GM21619 (cell line): ENCODE results near the gene SSH2.
A peak's percentile ranks its signal among the peaks of the same experiment; 100 is the strongest.

Experiments
- ATAC-seq: cut with Tn5 transposase; IDR thresholded peaks from one replicate; pipeline ENCODE4 v1.9.1; 2021; ENCODE audit not compliant: unreplicated experiment

Gene SSH2

DNA sequence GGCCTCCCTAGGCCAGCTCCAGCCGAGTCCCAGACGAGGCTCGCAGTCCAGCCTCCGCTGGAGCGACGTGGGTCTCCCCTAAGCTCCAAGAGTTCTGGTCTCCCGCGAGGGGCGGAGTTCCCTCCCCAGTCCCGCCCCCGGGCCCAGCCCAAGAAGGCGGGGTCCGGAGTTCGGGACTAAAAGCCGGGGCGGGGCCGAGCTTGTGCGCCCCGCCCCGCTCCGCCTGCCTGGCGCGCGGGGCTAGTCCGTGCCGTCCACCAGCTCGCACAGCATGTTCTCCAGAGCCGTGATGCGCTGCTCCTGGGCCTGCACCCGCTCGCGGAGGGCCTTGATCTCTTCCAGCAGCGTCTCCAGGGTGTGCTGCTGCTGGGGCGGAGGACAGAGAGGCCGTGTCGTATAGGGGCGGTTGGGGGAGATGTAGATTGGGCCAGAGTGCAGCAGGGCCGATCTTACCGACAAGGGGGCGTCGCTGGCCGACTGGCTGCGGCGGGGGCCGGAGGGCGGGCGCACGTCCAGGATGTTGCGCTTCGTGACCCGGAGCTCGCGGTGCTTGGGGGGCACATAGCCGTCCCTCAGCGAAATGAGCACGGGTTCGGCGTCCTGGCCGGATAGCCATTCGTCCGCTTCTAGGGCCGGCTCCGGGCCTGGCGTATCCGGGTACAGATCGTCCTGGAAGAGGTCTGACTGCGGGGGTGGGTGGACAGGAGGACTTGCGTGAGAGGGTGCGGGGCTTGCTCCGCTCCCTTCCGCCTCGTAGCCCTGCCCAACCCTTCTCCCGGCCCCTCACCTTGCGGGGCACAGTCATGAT, 314.3 kb downstream of the SSH2 start:
- ATAC-seq = peak; percentile 50

- no peak for ATAC-seq
Observed at GRCh38 chr17:29615048-29615385, 315.0 kb downstream of the SSH2 start.

- ATAC-seq = no peak
Observed at GRCh38 chr17:29614349-29615047, 315.5 kb downstream of the SSH2 start.

GRCh38 chr17:29613856-29614255, 316.2 kb downstream of the SSH2 start:
- ATAC-seq = no peak

GRCh38 chr17:29613352-29613837, 316.6 kb downstream of the SSH2 start:
- ATAC-seq = no peak

GRCh38 chr17:29612404-29613280, 317.4 kb downstream of the SSH2 start:
- ATAC-seq = no peak

GRCh38 chr17:29612094-29612403, 318.0 kb downstream of the SSH2 start:
- no peak for ATAC-seq

DNA sequence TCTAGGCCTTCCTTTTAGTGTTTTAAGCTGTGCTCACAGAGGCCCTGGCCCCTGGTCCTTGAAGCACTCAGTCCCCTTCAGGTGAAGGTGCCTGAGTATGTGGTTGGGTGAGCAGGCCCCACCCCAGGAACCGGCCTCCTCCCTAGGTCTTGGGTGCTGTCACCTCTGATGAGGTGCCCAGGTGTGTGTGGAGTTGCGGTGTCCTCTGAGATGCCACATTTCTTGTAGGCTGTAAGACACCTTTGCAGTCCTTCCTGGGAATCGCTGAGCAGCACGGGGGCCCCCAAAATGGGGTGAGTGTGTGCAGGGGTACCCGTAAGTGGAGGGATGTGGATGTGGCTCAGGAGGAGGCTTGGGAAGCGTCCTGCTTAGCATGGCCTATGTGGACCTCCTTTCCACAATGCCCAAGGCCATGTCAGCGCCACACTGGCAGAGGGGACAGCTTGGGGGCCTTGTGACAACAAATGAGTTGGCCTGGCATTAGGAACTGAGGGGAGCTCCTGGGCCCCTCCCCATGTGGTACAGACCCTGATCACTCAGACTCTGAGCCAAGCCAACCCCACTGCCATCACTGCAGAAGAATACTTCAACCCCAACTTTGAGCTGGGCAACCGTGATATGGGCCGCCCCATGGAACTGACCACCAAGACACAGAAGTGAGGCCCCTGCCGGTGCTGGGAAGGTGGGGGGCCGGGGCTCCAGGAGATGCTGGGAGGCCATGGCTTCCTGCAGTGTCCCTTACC, 318.5 kb downstream of the SSH2 start:
- ATAC-seq = no peak

- no peak for ATAC-seq
Observed at GRCh38 chr17:29610395-29610794, 319.6 kb downstream of the SSH2 start.

GRCh38 chr17:29608986-29609385, 321.0 kb downstream of the SSH2 start:
- ATAC-seq = no peak

- ATAC-seq = no peak
Observed at GRCh38 chr17:29607557-29608195, 322.4 kb downstream of the SSH2 start.

- no peak for ATAC-seq
Observed at GRCh38 chr17:29603109-29603674, 326.8 kb downstream of the SSH2 start.

DNA sequence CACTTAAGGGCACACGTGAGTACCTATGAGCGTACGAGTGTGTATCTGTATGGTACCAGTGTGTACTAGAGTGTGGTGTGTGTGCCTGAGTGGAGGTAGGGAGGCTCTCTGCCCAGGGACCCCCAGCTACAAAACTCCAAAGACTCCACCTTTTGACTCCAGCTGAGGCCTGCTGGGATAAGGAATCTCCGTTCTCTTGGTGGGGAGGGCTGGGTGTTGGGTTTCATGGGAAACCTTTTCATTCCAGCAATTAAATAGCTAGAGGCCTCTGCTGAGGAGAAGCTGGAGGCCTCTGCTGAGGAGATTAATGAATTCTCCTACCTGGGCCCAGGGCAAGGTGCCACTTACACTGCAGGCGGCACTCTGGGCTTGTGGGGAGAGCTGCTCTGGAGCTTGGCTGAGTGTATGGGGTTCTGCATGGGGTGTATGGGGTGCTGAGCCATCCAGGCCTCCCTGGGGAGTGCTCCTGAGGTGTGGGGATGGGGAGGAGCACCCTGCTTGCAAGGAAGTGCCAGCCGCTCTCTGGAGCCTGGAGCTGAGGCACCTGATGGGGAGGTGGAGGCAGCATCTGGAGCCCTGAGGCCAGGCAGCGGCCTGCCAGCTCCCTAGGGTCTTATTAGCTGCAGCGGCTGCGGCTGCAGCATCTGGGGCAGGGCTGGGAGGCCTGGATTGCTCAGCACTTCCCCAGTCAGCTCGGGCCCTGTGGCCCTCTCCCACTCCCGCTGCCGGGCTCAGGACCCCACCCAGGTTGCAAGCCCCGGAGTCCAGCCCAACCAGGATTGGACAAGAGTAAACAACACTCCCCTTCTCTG, 332.5 kb downstream of the SSH2 start:
- no peak for ATAC-seq

DNA sequence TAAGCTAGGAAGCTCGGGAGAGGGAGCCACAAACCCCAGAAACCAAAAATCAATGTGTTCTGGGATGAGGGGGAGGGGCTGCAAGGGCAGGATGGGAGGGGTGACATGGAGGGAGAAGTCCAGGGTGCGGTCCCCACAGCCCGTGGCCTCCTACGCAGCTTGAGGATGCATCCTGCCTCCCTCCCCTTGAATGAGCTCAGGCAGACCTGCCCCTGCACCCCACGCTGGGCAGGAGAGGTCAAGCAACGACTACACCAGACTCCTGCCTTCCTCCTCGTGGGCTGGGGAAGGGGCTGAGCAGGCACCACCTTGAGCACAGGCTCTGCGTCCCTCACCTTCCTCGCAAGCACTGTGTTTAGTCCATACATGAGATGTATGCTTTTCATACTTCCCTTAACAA, 333.2 kb downstream of the SSH2 start:
- no peak for ATAC-seq

DNA sequence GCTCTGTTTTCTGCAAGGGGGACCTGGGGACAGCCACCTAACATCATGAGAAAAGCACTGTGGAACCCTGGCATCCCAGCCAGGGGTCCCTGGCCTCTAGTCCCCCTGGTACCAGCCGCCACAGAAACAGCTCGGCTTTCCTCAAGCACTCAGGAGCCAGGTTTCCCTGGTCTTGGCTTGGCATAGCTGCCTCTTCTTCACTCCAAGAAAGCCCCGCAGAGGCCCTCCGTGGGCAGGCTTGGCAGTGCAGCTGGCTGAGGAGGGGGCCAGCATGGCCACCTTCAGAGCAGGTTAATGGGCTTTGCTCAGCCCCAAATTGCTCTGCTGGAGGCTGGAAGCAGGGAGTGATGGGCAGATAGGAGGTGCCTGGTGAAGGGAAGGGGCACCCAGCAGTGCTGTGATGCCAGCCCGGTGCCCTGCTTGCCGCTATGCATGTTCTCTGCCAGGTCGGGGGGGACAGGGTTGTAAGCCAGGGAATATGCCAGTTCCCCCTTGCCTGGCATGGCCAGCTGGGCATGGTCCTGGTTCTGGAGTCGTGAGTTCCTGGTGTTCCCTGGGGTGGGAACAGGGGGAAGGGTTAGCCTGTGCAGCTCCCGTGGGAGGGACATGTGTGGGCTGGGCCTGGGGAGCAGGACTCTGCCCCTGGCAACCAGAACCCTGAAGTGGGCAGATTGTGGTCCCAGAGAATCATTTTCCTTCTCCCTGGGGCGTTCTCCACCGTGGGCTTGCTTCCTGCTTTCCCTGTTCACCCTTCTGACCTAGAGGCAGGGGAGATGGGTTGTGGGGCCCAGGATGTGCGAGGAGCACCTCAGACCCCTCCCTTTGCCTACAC, 333.9 kb downstream of the SSH2 start:
- no peak for ATAC-seq

DNA sequence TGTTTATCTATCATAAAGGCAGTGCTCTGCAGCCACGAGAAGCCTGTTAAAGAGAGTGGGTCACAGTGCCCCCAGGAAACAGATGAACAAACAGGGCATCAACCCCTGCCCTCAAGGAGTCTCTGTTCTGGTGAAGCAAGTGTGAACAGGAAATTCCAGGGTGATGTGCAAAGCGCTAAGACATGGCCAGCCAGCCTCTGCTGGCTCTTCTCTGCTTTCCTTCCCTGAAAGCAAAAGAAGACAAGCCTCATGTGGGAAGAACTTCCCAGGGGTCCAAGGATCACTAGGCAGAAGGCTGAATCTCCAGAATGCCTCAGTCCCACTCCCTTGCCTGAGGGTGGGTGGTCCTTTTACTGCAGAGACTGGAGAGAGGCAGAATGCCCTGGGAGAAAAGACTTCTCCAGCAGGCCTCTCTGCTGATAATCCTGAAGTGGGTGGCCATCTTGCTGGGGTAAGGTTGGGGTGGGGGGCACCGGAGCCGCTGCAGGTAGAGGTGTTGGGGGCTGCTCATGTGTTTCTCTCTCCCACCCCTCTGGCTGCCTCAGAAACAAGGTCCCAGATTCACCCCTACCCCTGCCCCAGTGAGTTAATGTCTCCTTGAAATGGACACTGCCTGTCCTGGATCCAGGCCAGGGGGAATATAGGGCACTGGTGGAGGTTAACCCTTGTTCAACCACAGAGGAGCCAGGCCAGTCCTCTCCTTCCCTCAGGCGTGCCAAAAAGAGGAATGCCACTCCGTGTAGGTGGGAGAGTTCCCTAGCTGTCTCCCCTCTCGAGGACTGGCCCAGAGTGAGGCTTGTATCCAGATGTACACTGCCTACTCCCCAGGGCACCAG, 334.7 kb downstream of the SSH2 start:
- ATAC-seq = no peak

GRCh38 chr17:29594519-29595090, 335.4 kb downstream of the SSH2 start:
- no peak for ATAC-seq
